Liver (tissue), 9 donors: ENCODE data around the gene CCNL1. TPM values are rescaled to one million over a fixed set of nuclear protein-coding genes. Genes with fewer than 3 reads are reported as not detected.
A peak's percentile ranks its signal among the peaks of the same experiment; 100 is the strongest.
"Not testable (repeated sequence)": the region's sequence is repeated elsewhere in the genome, so short reads cannot be mapped to it uniquely, and the experiment has no call there.

ENCODE experiments used
- DNase-seq: peaks from one replicate; pipeline ENCODE4 v3.0.0-alpha.2; 2017; ENCODE audit warnings: low spot score
- H3K27ac ChIP-seq, 2 donors: one replicate each; pipeline ENCODE4 v1.7.0; 2013; ENCODE audit warnings: inconsistent platforms in 2 of 2, low read length in 2 of 2, control low read depth in 1 of 2, low read depth in 1 of 2, mild to moderate bottlenecking in 1 of 2
- H3K27me3 ChIP-seq, 4 donors: one replicate each; pipeline versions ENCODE4 v1.6.1 to v1.7.0; 2013; ENCODE audit warnings: low read length in 3 of 4, inconsistent platforms in 1 of 4, mild to moderate bottlenecking in 1 of 4, moderate library complexity in 1 of 4; ENCODE audit not compliant: control insufficient read depth in 4 of 4, insufficient read depth in 4 of 4
- H3K36me3 ChIP-seq, 4 donors: one replicate each; pipeline versions ENCODE4 v1.6.1 to v1.7.0; 2013; ENCODE audit warnings: low read length in 3 of 4, mild to moderate bottlenecking in 3 of 4, low read depth in 1 of 4, moderate library complexity in 1 of 4; ENCODE audit not compliant: control insufficient read depth in 4 of 4, insufficient read depth in 3 of 4
- H3K4me1 ChIP-seq, 4 donors: one replicate each; pipeline versions ENCODE4 v1.6.1 to v1.7.0; 2013; ENCODE audit warnings: low read length in 3 of 4, mild to moderate bottlenecking in 3 of 4, moderate library complexity in 1 of 4; ENCODE audit not compliant: control insufficient read depth in 4 of 4, insufficient read depth in 4 of 4
- H3K4me3 ChIP-seq, 3 donors: one replicate each; pipeline versions ENCODE4 v1.6.1 to v1.7.0; 2013; ENCODE audit warnings: low read length in 3 of 3, control low read depth in 1 of 3, low read depth in 1 of 3, mild to moderate bottlenecking in 1 of 3
- H3K9ac ChIP-seq, 2 donors: one replicate each; pipeline ENCODE4 v1.7.0; 2013; ENCODE audit warnings: low read length in 2 of 2, mild to moderate bottlenecking in 2 of 2, moderate library complexity in 2 of 2, control low read depth in 1 of 2, low read depth in 1 of 2
- H3K9me3 ChIP-seq, 4 donors: one replicate each; pipeline versions ENCODE4 v1.6.1 to v1.7.0; 2013; ENCODE audit warnings: low read length in 3 of 4; ENCODE audit not compliant: control insufficient read depth in 4 of 4
- FOXA1 ChIP-seq: IDR thresholded peaks from 2 replicates; pipeline ENCODE4 v1.6.1; 2016; ENCODE audit warnings: antibody characterized with exemption
- GABPA ChIP-seq, 2 donors: IDR thresholded peaks in 1 of 2; conservative IDR thresholded peaks in 1 of 2; 2 replicates each; pipeline ENCODE4 v1.6.1; 2016; ENCODE audit warnings: antibody characterized with exemption in 2 of 2, mild to moderate bottlenecking in 1 of 2, moderate library complexity in 1 of 2
- HNF4A ChIP-seq, 2 donors: conservative IDR thresholded peaks; 2 replicates each; pipeline ENCODE4 v1.6.1; 2016; ENCODE audit warnings: antibody characterized with exemption in 2 of 2, mild to moderate bottlenecking in 2 of 2
- HNF4G ChIP-seq: IDR thresholded peaks from 2 replicates; pipeline ENCODE4 v1.6.1; 2016; ENCODE audit warnings: antibody characterized with exemption
- JUND ChIP-seq, 2 donors: IDR thresholded peaks; 2 replicates each; pipeline ENCODE4 v1.6.1; 2016; ENCODE audit warnings: antibody characterized with exemption in 2 of 2
- NR2F2 ChIP-seq: IDR thresholded peaks from 2 replicates; pipeline ENCODE4 v1.6.1; 2016; ENCODE audit warnings: antibody characterized with exemption
- RAD21 ChIP-seq, 2 donors: IDR thresholded peaks; 2 replicates each; pipeline ENCODE4 v1.6.1; 2016; ENCODE audit warnings: antibody characterized with exemption in 2 of 2, mild to moderate bottlenecking in 2 of 2
- RXRA ChIP-seq, 2 donors: IDR thresholded peaks; 2 replicates each; pipeline ENCODE4 v1.6.1; 2017 to 2018; ENCODE audit warnings: antibody characterized with exemption in 2 of 2, mild to moderate bottlenecking in 1 of 2
- SP1 ChIP-seq: IDR thresholded peaks from 2 replicates; pipeline ENCODE4 v1.6.1; 2018; ENCODE audit warnings: antibody characterized with exemption, mild to moderate bottlenecking
- TAF1 ChIP-seq: conservative IDR thresholded peaks from 2 replicates; pipeline ENCODE4 v1.6.1; 2016; ENCODE audit warnings: antibody characterized with exemption, mild to moderate bottlenecking
- YY1 ChIP-seq: IDR thresholded peaks from 2 replicates; pipeline ENCODE4 v1.6.1; 2016; ENCODE audit warnings: antibody characterized with exemption, mild to moderate bottlenecking
- WGBS: extraction: QIAGEN DNeasy Blood & Tissue Kit; methylation state at CpG from one replicate; pipeline ENCODE4 v1.1.7; 2013; 5-methylcytosine and 5-hydroxymethylcytosine counted together
- polyA plus RNA-seq, 2 donors: library from polyadenylated mRNA; stranded (reverse) in 1 of 2; unstranded in 1 of 2; fragments of 200-250 nt in 1 of 2; fragments of >200 nt in 1 of 2; fragmentation: Nextera tagmentation in 1 of 2; extraction: Ambion mirVana in 1 of 2; gene quantifications; one replicate each; pipeline versions ENCODE4 v1.2.1 to v1.2.3, GENCODE V29; 2013 to 2015
- total RNA-seq, 2 donors: library from RNA; depleted of rRNA; stranded (reverse); fragments of >200 nt; gene quantifications; one replicate each; pipeline ENCODE4 v1.2.3, GENCODE V29; 2014
- TF ChIP-seq, protein P1 (sequence below): IDR thresholded peaks from 2 replicates; pipeline ENCODE4 v1.6.1; 2016; ENCODE audit warnings: antibody characterized with exemption
- TF ChIP-seq, protein P2 (sequence below): IDR thresholded peaks from 2 replicates; pipeline ENCODE4 v1.6.1; 2016; ENCODE audit warnings: antibody characterized with exemption
- TF ChIP-seq, protein P3 (sequence below): fragments of 150-350 bp; IDR thresholded peaks from 2 replicates; pipeline ENCODE4 v1.5.1; 2017; ENCODE audit warnings: improper control_type of control experiment, low read depth, low read length; ENCODE audit not compliant: missing input control
- donor health status: healthy.
- donor health status: healthy.
- donor health status: healthy.
- donor health status: healthy.
- donor health status: healthy.

Gene CCNL1
- total and polyA plus RNA-seq, 4 donors = 22.7 to 163 (median 95.0) TPM

DNA sequence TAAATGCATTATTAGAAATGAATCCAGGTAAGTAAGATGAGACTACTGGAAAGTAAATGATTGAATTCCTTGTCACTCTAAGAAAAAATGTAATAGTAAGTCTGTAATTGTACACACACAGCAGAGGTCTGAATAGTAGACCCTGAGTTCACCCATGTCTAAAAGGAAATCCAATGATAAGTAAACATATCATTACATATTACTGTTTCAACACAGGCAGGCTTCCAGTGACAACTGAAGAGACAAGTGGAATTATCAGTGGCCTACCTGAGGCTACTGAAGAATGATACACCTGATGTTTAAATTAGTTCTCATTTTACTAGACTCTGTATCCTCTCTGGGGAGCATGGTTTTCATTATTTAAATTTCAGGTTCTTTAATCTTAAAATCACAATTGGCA lies 6.2 kb upstream of the CCNL1 start:
- Histone ChIP-seq H3K4me3 (no peak overlapping the region), H3K9me3 (no peaks in the 10 kb centered on the region), H3K27me3 (no peaks in the 10 kb centered on the region), H3K36me3 (peaks cover 0 to 1% (median 0%) of the 10 kb centered on the region in 4 donors), H3K9ac (no peak overlapping the region), H3K27ac (peak overlapping the region; percentile 63 to 69), H3K4me1 (peaks cover 8 to 45% (median 20%) of the 10 kb centered on the region in 4 donors)
- no peak for DNase-seq
- TF ChIP-seq, protein P1, sequence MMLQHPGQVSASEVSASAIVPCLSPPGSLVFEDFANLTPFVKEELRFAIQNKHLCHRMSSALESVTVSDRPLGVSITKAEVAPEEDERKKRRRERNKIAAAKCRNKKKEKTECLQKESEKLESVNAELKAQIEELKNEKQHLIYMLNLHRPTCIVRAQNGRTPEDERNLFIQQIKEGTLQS = no peak
- TF ChIP-seq TAF1 (no peak), RXRA (IDR thresholded peaks at IDR 0.05) (no peak), RAD21 (IDR thresholded peaks at IDR 0.05) (no peak), HNF4G (no peak), FOXA1 (no peak), SP1 (no peak), YY1 (no peak), GABPA (IDR thresholded peaks at IDR 0.05 in 1 of 2, conservative IDR thresholded peaks at IDR 0.05 in 1 of 2) (no peak)

DNA sequence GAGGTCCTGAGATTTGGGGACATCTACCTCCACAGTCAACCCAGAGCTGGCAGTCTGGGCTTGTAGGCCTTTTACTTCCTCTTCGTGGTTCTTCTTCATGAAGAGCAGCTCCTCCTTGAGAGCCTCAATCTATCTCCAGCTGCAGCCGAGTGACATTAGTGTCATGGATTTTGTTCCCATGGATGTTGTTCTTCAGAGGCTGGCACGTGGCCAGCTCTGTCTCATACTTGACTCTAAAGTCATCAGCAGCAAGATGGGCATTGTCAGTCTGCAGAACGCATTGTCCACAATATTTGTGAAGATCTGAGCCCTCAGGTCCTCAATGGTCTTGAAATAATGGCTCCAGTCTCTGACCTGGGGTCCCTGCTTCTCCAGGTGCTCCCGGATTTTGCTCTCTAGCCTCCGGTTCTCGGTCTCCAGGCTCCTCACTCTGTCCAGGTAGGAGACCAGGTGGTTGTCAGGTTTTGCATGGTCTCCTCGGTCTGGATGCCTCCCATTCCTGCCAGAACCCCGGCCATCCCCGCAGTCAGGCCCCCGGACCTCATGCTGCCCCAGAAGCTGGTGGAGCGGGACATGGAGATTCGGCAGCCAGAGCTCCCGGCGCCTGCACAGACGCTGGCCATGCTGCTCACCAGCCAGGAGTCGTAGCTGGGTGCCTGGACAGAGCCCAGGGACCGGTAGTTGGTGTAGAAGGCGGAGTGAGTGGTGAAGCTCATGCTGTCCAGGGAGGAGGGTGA lies 3.4 kb upstream of the CCNL1 start:
- Histone ChIP-seq H3K4me3 (no peak overlapping the region), H3K9ac (no peak overlapping the region), H3K4me1 (peaks cover 8 to 52% (median 21%) of the 10 kb centered on the region in 4 donors), H3K27me3 (no peaks in the 10 kb centered on the region), H3K27ac (no peak overlapping the region), H3K9me3 (no peaks in the 10 kb centered on the region), H3K36me3 (peaks cover 0 to 3% (median under 1%) of the 10 kb centered on the region in 4 donors)
- 92% methylated on average over 19 of the region's 19 CpGs for WGBS
- TF ChIP-seq, protein P1 = no peak
- TF ChIP-seq RXRA (IDR thresholded peaks at IDR 0.05) = no peak
- no peak for TF ChIP-seq HNF4A (conservative IDR thresholded peaks at IDR 0.05)
- no peak for TF ChIP-seq GABPA (IDR thresholded peaks at IDR 0.05 in 1 of 2, conservative IDR thresholded peaks at IDR 0.05 in 1 of 2)
- TF ChIP-seq NR2F2 = no peak
- TF ChIP-seq, protein P2, sequence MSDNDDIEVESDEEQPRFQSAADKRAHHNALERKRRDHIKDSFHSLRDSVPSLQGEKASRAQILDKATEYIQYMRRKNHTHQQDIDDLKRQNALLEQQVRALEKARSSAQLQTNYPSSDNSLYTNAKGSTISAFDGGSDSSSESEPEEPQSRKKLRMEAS = no peak
- no peak for TF ChIP-seq FOXA1
- TF ChIP-seq, protein P3, sequence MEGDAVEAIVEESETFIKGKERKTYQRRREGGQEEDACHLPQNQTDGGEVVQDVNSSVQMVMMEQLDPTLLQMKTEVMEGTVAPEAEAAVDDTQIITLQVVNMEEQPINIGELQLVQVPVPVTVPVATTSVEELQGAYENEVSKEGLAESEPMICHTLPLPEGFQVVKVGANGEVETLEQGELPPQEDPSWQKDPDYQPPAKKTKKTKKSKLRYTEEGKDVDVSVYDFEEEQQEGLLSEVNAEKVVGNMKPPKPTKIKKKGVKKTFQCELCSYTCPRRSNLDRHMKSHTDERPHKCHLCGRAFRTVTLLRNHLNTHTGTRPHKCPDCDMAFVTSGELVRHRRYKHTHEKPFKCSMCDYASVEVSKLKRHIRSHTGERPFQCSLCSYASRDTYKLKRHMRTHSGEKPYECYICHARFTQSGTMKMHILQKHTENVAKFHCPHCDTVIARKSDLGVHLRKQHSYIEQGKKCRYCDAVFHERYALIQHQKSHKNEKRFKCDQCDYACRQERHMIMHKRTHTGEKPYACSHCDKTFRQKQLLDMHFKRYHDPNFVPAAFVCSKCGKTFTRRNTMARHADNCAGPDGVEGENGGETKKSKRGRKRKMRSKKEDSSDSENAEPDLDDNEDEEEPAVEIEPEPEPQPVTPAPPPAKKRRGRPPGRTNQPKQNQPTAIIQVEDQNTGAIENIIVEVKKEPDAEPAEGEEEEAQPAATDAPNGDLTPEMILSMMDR = no peak
- no peak for TF ChIP-seq JUND (IDR thresholded peaks at IDR 0.05)
- no peak for TF ChIP-seq RAD21 (IDR thresholded peaks at IDR 0.05)
- TF ChIP-seq SP1 = no peak
- no peak for DNase-seq

DNA sequence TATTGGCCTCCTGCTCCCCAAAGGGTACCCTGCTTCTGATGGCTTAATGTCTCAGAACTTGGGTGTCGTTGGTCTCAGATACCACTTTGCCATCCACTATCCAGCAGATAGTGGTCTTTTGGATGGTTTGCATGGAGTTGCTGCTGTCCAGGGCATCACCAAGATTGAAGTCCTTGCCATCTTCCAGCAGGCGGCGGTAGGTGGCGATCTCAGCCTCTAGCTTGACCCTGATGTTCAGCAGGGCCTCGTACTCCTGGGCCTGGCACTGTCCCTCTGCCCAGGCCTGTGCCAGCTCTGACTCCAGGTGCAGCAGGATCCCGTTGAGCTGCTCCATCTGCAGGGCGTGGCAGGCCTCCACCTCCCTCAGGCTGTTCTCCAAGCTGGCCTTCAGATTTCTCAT lies 2.7 kb upstream of the CCNL1 start:
- peaks cover 8 to 52% (median 27%) of the 10 kb centered on the region in 4 donors for H3K4me1 ChIP-seq
- H3K9ac ChIP-seq, DNase-seq, H3K27ac ChIP-seq, H3K9me3 ChIP-seq, H3K36me3 ChIP-seq, H3K4me3 ChIP-seq, H3K27me3 ChIP-seq: not testable (repeated sequence)
- whole genome bisulfite sequencing = 55% methylated on average over 7 of the region's 7 CpGs
- peak; percentile 52 to 61 for TF ChIP-seq RAD21 (IDR thresholded peaks at IDR 0.05)
- TF ChIP-seq, protein P3 = peak; percentile 32
